ENCODE results near the gene ITSN1.
"Not testable (repeated sequence)": the region's sequence is repeated elsewhere in the genome, so short reads cannot be mapped to it uniquely, and the experiment has no call there.

DNA sequence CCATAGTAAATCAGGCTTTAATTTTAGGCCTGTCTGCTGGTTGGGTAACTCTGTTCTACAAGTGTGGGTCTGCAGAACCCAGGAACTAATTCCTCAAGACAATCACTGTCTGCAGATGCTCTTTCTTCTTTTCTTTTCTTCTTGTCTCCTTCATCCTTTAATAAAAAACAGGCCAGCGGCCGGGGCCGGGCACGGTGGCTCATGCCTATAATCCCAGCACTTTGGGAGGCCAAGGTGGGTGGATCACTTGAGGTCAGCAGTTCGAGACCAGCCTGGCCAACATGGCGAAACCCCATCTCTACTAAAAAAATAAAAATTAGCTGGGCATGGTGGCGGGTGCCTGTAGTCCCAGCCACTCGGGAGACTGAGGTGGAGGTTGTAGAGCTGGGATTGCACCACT is 220.9 kb downstream of the ITSN1 start:
- TF ChIP-seq, protein P1, sequence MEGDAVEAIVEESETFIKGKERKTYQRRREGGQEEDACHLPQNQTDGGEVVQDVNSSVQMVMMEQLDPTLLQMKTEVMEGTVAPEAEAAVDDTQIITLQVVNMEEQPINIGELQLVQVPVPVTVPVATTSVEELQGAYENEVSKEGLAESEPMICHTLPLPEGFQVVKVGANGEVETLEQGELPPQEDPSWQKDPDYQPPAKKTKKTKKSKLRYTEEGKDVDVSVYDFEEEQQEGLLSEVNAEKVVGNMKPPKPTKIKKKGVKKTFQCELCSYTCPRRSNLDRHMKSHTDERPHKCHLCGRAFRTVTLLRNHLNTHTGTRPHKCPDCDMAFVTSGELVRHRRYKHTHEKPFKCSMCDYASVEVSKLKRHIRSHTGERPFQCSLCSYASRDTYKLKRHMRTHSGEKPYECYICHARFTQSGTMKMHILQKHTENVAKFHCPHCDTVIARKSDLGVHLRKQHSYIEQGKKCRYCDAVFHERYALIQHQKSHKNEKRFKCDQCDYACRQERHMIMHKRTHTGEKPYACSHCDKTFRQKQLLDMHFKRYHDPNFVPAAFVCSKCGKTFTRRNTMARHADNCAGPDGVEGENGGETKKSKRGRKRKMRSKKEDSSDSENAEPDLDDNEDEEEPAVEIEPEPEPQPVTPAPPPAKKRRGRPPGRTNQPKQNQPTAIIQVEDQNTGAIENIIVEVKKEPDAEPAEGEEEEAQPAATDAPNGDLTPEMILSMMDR (IDR thresholded peaks at IDR 0.05): not testable (repeated sequence)
- TF ChIP-seq ZFX (IDR thresholded peaks at IDR 0.05; ENCODE audit: borderline replicate concordance): not testable (repeated sequence)
